Effector memory CD8-positive, alpha-beta T cell (primary cell): ENCODE measurements around the gene GJB2.

Experiments
- ATAC-seq: fragments of 150-1000 bp; cut with Tn5 transposase; replicated peaks from 2 replicates; pipeline ENCODE4 v1.10.0; 2021; ENCODE audit warnings: mild to moderate bottlenecking, moderate library complexity
- DNase-seq, 3 experiments: peaks; one replicate each; pipeline ENCODE4 v3.0.0; 2021
- H3K27ac Mint-ChIP-seq, 2 donors: one replicate each; pipeline ENCODE4 v1.8.0; 2022; ENCODE audit warnings: mild to moderate bottlenecking in 2 of 2, mixed read lengths in 2 of 2, moderate library complexity in 2 of 2
- H3K27me3 Mint-ChIP-seq, 2 donors: one replicate each; pipeline ENCODE4 v1.8.0; 2022; ENCODE audit warnings: mixed read lengths in 2 of 2
- H3K36me3 Mint-ChIP-seq: one replicate; pipeline ENCODE4 v1.8.0; 2022; ENCODE audit warnings: mild to moderate bottlenecking, moderate library complexity, mixed read lengths; ENCODE audit not compliant: insufficient read depth
- H3K4me1 Mint-ChIP-seq, 2 donors: one replicate each; pipeline ENCODE4 v1.8.0; 2022; ENCODE audit warnings: low read depth in 2 of 2, mixed read lengths in 2 of 2
- H3K4me3 Mint-ChIP-seq, 2 donors: one replicate each; pipeline ENCODE4 v1.8.0; 2022; ENCODE audit warnings: mild to moderate bottlenecking in 2 of 2, mixed read lengths in 2 of 2, moderate library complexity in 2 of 2
- H3K9me3 Mint-ChIP-seq, 2 donors: one replicate each; pipeline ENCODE4 v1.8.0; 2022; ENCODE audit warnings: mixed read lengths in 2 of 2

The GJB2 gene

DNA sequence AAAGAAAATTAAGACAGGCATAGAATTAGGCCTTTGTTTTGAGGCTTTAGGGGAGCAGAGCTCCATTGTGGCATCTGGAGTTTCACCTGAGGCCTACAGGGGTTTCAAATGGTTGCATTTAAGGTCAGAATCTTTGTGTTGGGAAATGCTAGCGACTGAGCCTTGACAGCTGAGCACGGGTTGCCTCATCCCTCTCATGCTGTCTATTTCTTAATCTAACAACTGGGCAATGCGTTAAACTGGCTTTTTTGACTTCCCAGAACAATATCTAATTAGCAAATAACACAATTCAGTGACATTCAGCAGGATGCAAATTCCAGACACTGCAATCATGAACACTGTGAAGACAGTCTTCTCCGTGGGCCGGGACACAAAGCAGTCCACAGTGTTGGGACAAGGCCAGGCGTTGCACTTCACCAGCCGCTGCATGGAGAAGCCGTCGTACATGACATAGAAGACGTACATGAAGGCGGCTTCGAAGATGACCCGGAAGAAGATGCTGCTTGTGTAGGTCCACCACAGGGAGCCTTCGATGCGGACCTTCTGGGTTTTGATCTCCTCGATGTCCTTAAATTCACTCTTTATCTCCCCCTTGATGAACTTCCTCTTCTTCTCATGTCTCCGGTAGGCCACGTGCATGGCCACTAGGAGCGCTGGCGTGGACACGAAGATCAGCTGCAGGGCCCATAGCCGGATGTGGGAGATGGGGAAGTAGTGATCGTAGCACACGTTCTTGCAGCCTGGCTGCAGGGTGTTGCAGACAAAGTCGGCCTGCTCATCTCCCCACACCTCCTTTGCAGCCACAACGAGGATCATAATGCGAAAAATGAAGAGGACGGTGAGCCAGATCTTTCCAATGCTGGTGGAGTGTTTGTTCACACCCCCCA is 3.8 kb downstream of the GJB2 start:
- Mint-ChIP-seq H3K27ac (no peak overlapping the region), H3K4me3 (no peak overlapping the region)
- no peak for ATAC-seq

DNA sequence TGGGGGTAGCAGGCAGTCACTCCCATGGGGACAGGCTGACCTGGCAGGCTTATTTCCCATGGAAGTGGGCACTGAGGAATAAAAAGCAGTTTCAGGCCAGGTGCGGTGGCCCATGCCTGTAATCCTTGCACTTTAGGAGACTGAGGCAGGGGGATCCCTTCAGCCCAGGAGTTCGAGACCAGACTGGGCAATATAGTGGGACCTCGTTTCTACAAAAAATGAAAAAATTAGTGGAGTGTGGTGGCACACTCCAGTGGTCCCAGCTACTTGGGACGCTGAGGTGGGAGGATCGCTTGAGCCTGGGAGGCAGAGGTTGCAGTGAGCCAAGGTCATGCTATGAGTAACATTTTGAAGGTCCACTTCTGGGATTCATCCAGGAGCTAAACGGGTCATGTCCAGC is 6.0 kb downstream of the GJB2 start:
- Mint-ChIP-seq H3K4me1 (no peaks in the 10 kb centered on the region), H3K4me3 (no peak overlapping the region), H3K27ac (no peak overlapping the region), H3K36me3 (peaks cover 4% of the 10 kb centered on the region), H3K9me3 (no peaks in the 10 kb centered on the region), H3K27me3 (peaks cover 32 to 75% of the 10 kb centered on the region in 2 donors)
- DNase-seq (no peak), ATAC-seq (no peak)

More for the DNA sequence above, 3.8 kb downstream of the GJB2 start:
- DNase-seq = no peak
- Mint-ChIP-seq H3K36me3 (no peaks in the 10 kb centered on the region), H3K4me1 (peaks cover 3 to 8% of the 10 kb centered on the region in 2 donors), H3K27me3 (peaks cover 37 to 70% of the 10 kb centered on the region in 2 donors), H3K9me3 (no peaks in the 10 kb centered on the region)

- H3K9me3 Mint-ChIP-seq = no peaks in the 10 kb centered on the region
- peaks cover 31 to 75% of the 10 kb centered on the region in 2 donors for H3K27me3 Mint-ChIP-seq
- no peak overlapping the region for H3K27ac Mint-ChIP-seq
- H3K36me3 Mint-ChIP-seq = peaks cover 4% of the 10 kb centered on the region
- DNase-seq = no peak
- H3K4me1 Mint-ChIP-seq = no peaks in the 10 kb centered on the region
- no peak overlapping the region for H3K4me3 Mint-ChIP-seq
- no peak for ATAC-seq
Observed at GRCh38 chr13:20185366-20186056, 7.2 kb downstream of the GJB2 start.

GRCh38 chr13:20182231-20182846 is 10.4 kb downstream of the GJB2 start:
- no peak overlapping the region for H3K4me3 Mint-ChIP-seq
- peak; percentile 39 to 44 (median 44) for DNase-seq
- no peaks in the 10 kb centered on the region for H3K9me3 Mint-ChIP-seq
- H3K4me1 Mint-ChIP-seq = peaks cover 2 to 4% of the 10 kb centered on the region in 2 donors
- H3K27me3 Mint-ChIP-seq = peaks cover 54 to 90% of the 10 kb centered on the region in 2 donors
- H3K36me3 Mint-ChIP-seq = peaks cover 4% of the 10 kb centered on the region
- ATAC-seq = peak; percentile 99
- no peak overlapping the region for H3K27ac Mint-ChIP-seq

- Mint-ChIP-seq H3K27me3 (peaks cover 65 to 95% of the 10 kb centered on the region in 2 donors), H3K36me3 (peaks cover 4% of the 10 kb centered on the region), H3K4me3 (no peak overlapping the region), H3K9me3 (no peaks in the 10 kb centered on the region), H3K4me1 (peaks cover 2 to 4% of the 10 kb centered on the region in 2 donors), H3K27ac (no peak overlapping the region)
- ATAC-seq (no peak), DNase-seq (no peak)
Observed at GRCh38 chr13:20181188-20181587, 11.6 kb downstream of the GJB2 start.

DNA sequence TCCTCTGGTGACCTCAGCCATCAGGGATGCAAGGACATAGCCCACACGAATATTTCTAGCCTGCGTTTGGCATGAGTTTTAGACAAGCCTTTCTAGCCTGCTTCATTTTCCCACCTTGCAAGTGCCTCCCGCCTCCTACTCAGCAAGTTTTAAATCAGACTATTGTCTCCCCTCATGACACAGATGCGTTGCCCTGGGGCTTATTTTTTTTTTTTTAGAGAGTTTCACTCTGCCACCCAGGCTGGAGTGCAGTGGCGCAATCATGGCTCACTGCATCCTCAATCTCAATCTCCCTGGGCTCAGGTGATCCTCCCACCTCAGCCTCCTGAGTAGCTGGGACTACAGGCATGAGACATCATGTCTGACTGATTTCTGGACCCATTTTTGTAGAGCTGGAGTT is 14.6 kb downstream of the GJB2 start:
- H3K4me1 Mint-ChIP-seq = peaks cover 6 to 7% of the 10 kb centered on the region in 2 donors
- DNase-seq (no peak), ATAC-seq (no peak)
- peaks cover 85 to 98% of the 10 kb centered on the region in 2 donors for H3K27me3 Mint-ChIP-seq
- no peak overlapping the region for H3K27ac Mint-ChIP-seq
- peak overlapping the region in 1 of 2 donors; percentile 2 for H3K4me3 Mint-ChIP-seq
- H3K9me3 Mint-ChIP-seq = no peaks in the 10 kb centered on the region
- peaks cover 4% of the 10 kb centered on the region for H3K36me3 Mint-ChIP-seq

- no peaks in the 10 kb centered on the region for H3K9me3 Mint-ChIP-seq
- H3K4me1 Mint-ChIP-seq = peaks cover 6 to 7% of the 10 kb centered on the region in 2 donors
- H3K27me3 Mint-ChIP-seq = peaks cover 88 to 98% of the 10 kb centered on the region in 2 donors
- DNase-seq (no peak), ATAC-seq (no peak)
- H3K27ac Mint-ChIP-seq = no peak overlapping the region
- H3K4me3 Mint-ChIP-seq = no peak overlapping the region
- peaks cover 2% of the 10 kb centered on the region for H3K36me3 Mint-ChIP-seq
Observed at GRCh38 chr13:20177049-20177831, 15.5 kb downstream of the GJB2 start.

GRCh38 chr13:20175907-20176652 is 16.7 kb downstream of the GJB2 start:
- H3K27me3 Mint-ChIP-seq = peaks cover 94 to 100% of the 10 kb centered on the region in 2 donors
- DNase-seq (no peak), ATAC-seq (no peak)
- no peaks in the 10 kb centered on the region for H3K36me3 Mint-ChIP-seq
- H3K4me1 Mint-ChIP-seq = peaks cover 6 to 7% of the 10 kb centered on the region in 2 donors
- H3K9me3 Mint-ChIP-seq = no peaks in the 10 kb centered on the region
- H3K4me3 Mint-ChIP-seq = no peak overlapping the region
- H3K27ac Mint-ChIP-seq = no peak overlapping the region

GRCh38 chr13:20175406-20175794 is 17.3 kb downstream of the GJB2 start:
- ATAC-seq (no peak), DNase-seq (no peak)
- no peaks in the 10 kb centered on the region for H3K9me3 Mint-ChIP-seq
- peaks cover 90 to 99% of the 10 kb centered on the region in 2 donors for H3K27me3 Mint-ChIP-seq
- no peak overlapping the region for H3K4me3 Mint-ChIP-seq
- H3K36me3 Mint-ChIP-seq = no peaks in the 10 kb centered on the region
- no peak overlapping the region for H3K27ac Mint-ChIP-seq
- peaks cover 6 to 7% of the 10 kb centered on the region in 2 donors for H3K4me1 Mint-ChIP-seq

GRCh38 chr13:20174656-20175405 is 17.9 kb downstream of the GJB2 start:
- Mint-ChIP-seq H3K27me3 (peaks cover 91 to 99% of the 10 kb centered on the region in 2 donors), H3K36me3 (no peaks in the 10 kb centered on the region), H3K4me1 (peaks cover 6 to 7% of the 10 kb centered on the region in 2 donors), H3K4me3 (peak overlapping the region in 1 of 2 donors; percentile 26), H3K9me3 (no peaks in the 10 kb centered on the region), H3K27ac (no peak overlapping the region)
- peak; percentile 65 for ATAC-seq
- no peak for DNase-seq

- DNase-seq (no peak), ATAC-seq (no peak)
- Mint-ChIP-seq H3K4me1 (peaks cover 6 to 7% of the 10 kb centered on the region in 2 donors), H3K27me3 (peaks cover 85 to 99% of the 10 kb centered on the region in 2 donors), H3K4me3 (no peak overlapping the region), H3K27ac (no peak overlapping the region), H3K9me3 (no peaks in the 10 kb centered on the region), H3K36me3 (no peaks in the 10 kb centered on the region)
Observed at GRCh38 chr13:20173116-20173746, 19.5 kb downstream of the GJB2 start.
